K562 (cell line): ENCODE results near the gene GPX5.

Source experiments
- ARID3A ChIP-seq: IDR thresholded peaks from 2 replicates; pipeline ENCODE4 v1.6.1; 2012; ENCODE audit warnings: low read depth, low read length, improper control_type of control experiment, borderline replicate concordance
- RBFOX2 ChIP-seq: fragments of 200-400 bp; formaldehyde crosslinking; IDR thresholded peaks from 2 replicates; pipeline ENCODE4 v1.6.1; 2017; ENCODE audit warnings: low read depth, mild to moderate bottlenecking, low read length, moderate library complexity
- TF ChIP-seq, protein P1 (sequence below): sonication (generic); formaldehyde crosslinking; IDR thresholded peaks from 2 replicates; pipeline ENCODE4 v1.8.1; 2023; ENCODE audit warnings: mild to moderate bottlenecking, missing genetic modification reagents
- TF ChIP-seq, protein P2 (sequence below): sonication (generic); formaldehyde crosslinking; IDR thresholded peaks from 2 replicates; pipeline ENCODE4 v1.9.0; 2022; ENCODE audit warnings: mild to moderate bottlenecking, missing genetic modification reagents

DNA sequence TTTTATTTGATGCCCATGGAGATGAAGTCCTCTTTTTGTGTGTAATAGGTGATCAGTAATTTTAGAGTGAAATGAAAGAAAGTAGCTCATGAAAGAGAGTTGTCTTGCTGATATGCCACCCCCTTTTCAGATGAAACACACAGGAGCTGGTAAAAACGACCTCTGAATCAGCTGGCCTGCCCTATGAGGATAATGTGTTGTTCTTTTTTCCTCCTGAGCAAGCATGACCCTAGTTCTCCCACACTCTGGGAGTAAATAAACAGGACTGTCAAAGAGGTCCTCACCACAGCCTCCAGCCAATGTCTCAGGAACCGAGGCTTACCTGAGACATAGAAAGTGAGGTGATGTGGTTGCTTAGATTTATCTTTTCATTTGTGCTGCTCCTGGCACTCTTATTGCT, 29.5 kb downstream of the GPX5 start:
- TF ChIP-seq, protein P1, sequence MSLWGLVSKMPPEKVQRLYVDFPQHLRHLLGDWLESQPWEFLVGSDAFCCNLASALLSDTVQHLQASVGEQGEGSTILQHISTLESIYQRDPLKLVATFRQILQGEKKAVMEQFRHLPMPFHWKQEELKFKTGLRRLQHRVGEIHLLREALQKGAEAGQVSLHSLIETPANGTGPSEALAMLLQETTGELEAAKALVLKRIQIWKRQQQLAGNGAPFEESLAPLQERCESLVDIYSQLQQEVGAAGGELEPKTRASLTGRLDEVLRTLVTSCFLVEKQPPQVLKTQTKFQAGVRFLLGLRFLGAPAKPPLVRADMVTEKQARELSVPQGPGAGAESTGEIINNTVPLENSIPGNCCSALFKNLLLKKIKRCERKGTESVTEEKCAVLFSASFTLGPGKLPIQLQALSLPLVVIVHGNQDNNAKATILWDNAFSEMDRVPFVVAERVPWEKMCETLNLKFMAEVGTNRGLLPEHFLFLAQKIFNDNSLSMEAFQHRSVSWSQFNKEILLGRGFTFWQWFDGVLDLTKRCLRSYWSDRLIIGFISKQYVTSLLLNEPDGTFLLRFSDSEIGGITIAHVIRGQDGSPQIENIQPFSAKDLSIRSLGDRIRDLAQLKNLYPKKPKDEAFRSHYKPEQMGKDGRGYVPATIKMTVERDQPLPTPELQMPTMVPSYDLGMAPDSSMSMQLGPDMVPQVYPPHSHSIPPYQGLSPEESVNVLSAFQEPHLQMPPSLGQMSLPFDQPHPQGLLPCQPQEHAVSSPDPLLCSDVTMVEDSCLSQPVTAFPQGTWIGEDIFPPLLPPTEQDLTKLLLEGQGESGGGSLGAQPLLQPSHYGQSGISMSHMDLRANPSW: no peak
- TF ChIP-seq ARID3A (no peak), RBFOX2 (no peak)
- TF ChIP-seq, protein P2, sequence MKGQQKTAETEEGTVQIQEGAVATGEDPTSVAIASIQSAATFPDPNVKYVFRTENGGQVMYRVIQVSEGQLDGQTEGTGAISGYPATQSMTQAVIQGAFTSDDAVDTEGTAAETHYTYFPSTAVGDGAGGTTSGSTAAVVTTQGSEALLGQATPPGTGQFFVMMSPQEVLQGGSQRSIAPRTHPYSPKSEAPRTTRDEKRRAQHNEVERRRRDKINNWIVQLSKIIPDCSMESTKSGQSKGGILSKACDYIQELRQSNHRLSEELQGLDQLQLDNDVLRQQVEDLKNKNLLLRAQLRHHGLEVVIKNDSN (CRISPR knock-in tag): no peak
